Left lung (tissue), 10 donors: ENCODE measurements around the gene ABHD2. TPM values are rescaled to one million over a fixed set of nuclear protein-coding genes. Genes with fewer than 3 reads are reported as not detected.

ENCODE experiments used
- ATAC-seq: fragments of 200-7000 bp; cut with Tn5 transposase; one replicate; pipeline ENCODE4 v1.9.1; 2020; ENCODE audit warnings: moderate library complexity
- DNase-seq, 4 donors: peaks; one replicate each; pipeline ENCODE4 v3.0.0-alpha.2; 2013 to 2020
- H3K27ac ChIP-seq, 2 donors: fragments of 200-600 bp; sonication (generic) in 1 of 2; one replicate each; pipeline versions ENCODE4 v1.5.0 to v1.8.0; 2020 to 2021
- H3K27me3 ChIP-seq, 2 donors: fragments of 200-600 bp; sonication (generic) in 1 of 2; one replicate each; pipeline versions ENCODE4 v1.5.0 to v1.8.0; 2020 to 2021
- H3K36me3 ChIP-seq, 2 donors: fragments of 200-600 bp; sonication (generic) in 1 of 2; one replicate each; pipeline versions ENCODE4 v1.5.0 to v1.8.0; 2020 to 2021
- H3K4me1 ChIP-seq, 2 donors: fragments of 200-600 bp; one replicate each; pipeline ENCODE4 v1.8.0; 2021
- H3K4me3 ChIP-seq, 2 donors: fragments of 200-600 bp; sonication (generic) in 1 of 2; one replicate each; pipeline versions ENCODE4 v1.5.0 to v1.8.0; 2020 to 2021; ENCODE audit warnings: mild to moderate bottlenecking in 1 of 2
- H3K9me3 ChIP-seq, 2 donors: fragments of 200-600 bp; sonication (generic) in 1 of 2; one replicate each; pipeline versions ENCODE4 v1.5.0 to v1.8.0; 2020 to 2021
- CTCF ChIP-seq, 2 donors: fragments of 200-600 bp; sonication (generic) in 1 of 2; IDR thresholded peaks; one replicate each; pipeline versions ENCODE4 v1.5.0 to v1.8.0; 2021; ENCODE audit warnings: antibody characterized with exemption in 2 of 2
- intact Hi-C, 2 donors: fragments of 100-400 bp; cut with DNase I; formaldehyde crosslinking; loops; one replicate each; pipeline versions ENCODE4 v1.11.2 to v1.14.2; 2022
- polyA plus RNA-seq, 6 donors: library from polyadenylated mRNA; unstranded; fragments of 120-200 nt; gene quantifications; one replicate each; pipeline ENCODE4 v1.2.1, GENCODE V29; 2013; ENCODE audit not compliant: insufficient read length in 6 of 6
- total RNA-seq, 2 donors: library from RNA; stranded (reverse); fragmentation: NEBNext Ultra II Directional; extraction: Animal tissue kit (Norgen Biotek cat#: 25700); gene quantifications; one replicate each; pipeline ENCODE4 v1.2.1, GENCODE V29; 2021
- donor health status: DM: no; HTN: yes; CAD: no.
- donor health status: DM: no; HTN: no; CAD: no.

ABHD2 gene
- total and polyA plus RNA-seq, 8 donors, result 35.4 to 231 (median 46.9) TPM

GRCh38 chr15:89125088-89125826, 37.0 kb downstream of the ABHD2 start:
- H3K9me3 ChIP-seq, result no peaks in the 10 kb centered on the region
- intact Hi-C loops, result no loop called here
- H3K27me3 ChIP-seq, result no peaks in the 10 kb centered on the region
- peak overlapping the region; percentile 20 to 65 for H3K27ac ChIP-seq
- H3K4me1 ChIP-seq, result peaks cover 0 to 33% of the 10 kb centered on the region in 2 donors
- ATAC-seq, result peak; percentile 68
- no peak overlapping the region for H3K4me3 ChIP-seq
- TF ChIP-seq CTCF (IDR thresholded peaks at IDR 0.05), result no peak
- DNase-seq, result peak in 1 of 4 donors; percentile 64
- H3K36me3 ChIP-seq, result peaks cover 0 to 53% of the 10 kb centered on the region in 2 donors

GRCh38 chr15:89126009-89126408, 37.8 kb downstream of the ABHD2 start:
- DNase-seq, result no peak
- intact Hi-C loops, result no loop called here
- H3K27me3 ChIP-seq, result no peaks in the 10 kb centered on the region
- no peak for TF ChIP-seq CTCF (IDR thresholded peaks at IDR 0.05)
- H3K36me3 ChIP-seq, result peaks cover 0 to 51% of the 10 kb centered on the region in 2 donors
- H3K4me1 ChIP-seq, result peaks cover 0 to 41% of the 10 kb centered on the region in 2 donors
- ATAC-seq, result no peak
- H3K27ac ChIP-seq, result peak overlapping the region; percentile 20 to 65
- no peak overlapping the region for H3K4me3 ChIP-seq
- no peaks in the 10 kb centered on the region for H3K9me3 ChIP-seq

GRCh38 chr15:89127054-89127702, 38.9 kb downstream of the ABHD2 start:
- no peak for TF ChIP-seq CTCF (IDR thresholded peaks at IDR 0.05)
- peaks cover 1 to 52% of the 10 kb centered on the region in 2 donors for H3K4me1 ChIP-seq
- DNase-seq (no peak), ATAC-seq (peak; percentile 21)
- intact Hi-C loops, result no loop called here
- peak overlapping the region; percentile 7 to 65 for H3K27ac ChIP-seq
- H3K36me3 ChIP-seq, result peaks cover 0 to 40% of the 10 kb centered on the region in 2 donors
- no peaks in the 10 kb centered on the region for H3K9me3 ChIP-seq
- no peak overlapping the region for H3K4me3 ChIP-seq
- no peaks in the 10 kb centered on the region for H3K27me3 ChIP-seq

GRCh38 chr15:89128320-89129122, 40.3 kb downstream of the ABHD2 start:
- H3K4me1 ChIP-seq, result peaks cover 9 to 66% of the 10 kb centered on the region in 2 donors
- H3K9me3 ChIP-seq, result no peaks in the 10 kb centered on the region
- H3K36me3 ChIP-seq, result peaks cover 0 to 29% of the 10 kb centered on the region in 2 donors
- H3K4me3 ChIP-seq, result no peak overlapping the region
- H3K27ac ChIP-seq, result peak overlapping the region; percentile 58 to 87
- ATAC-seq (no peak), DNase-seq (no peak)
- TF ChIP-seq CTCF (IDR thresholded peaks at IDR 0.05), result no peak
- intact Hi-C loops, result no loop called here
- H3K27me3 ChIP-seq, result no peaks in the 10 kb centered on the region
